ENCODE results near the gene MED13L.

The MED13L gene

GRCh38 chr12:116182359-116183063 lies 95.0 kb downstream of the MED13L start:
- no peak for DNase-seq (ENCODE audit: low read depth in 2 of 2)

GRCh38 chr12:116180448-116180847 lies 97.0 kb downstream of the MED13L start:
- DNase-seq (ENCODE audit: low read depth in 2 of 2) = no peak

GRCh38 chr12:116179384-116179783 lies 98.1 kb downstream of the MED13L start:
- DNase-seq (ENCODE audit: low read depth in 2 of 2) = no peak

- no peak for DNase-seq (ENCODE audit: low read depth in 2 of 2)
Observed at GRCh38 chr12:116177017-116177416, 100.5 kb downstream of the MED13L start.

GRCh38 chr12:116174904-116175303 lies 102.6 kb downstream of the MED13L start:
- DNase-seq (ENCODE audit: low read depth in 2 of 2) = no peak

GRCh38 chr12:116174006-116174405 lies 103.5 kb downstream of the MED13L start:
- no peak for DNase-seq (ENCODE audit: low read depth in 2 of 2)

- DNase-seq (ENCODE audit: low read depth in 2 of 2) = peak in 1 of 2 donors; percentile 31
Observed at GRCh38 chr12:116172224-116172849, 105.2 kb downstream of the MED13L start.

GRCh38 chr12:116171549-116171948 lies 105.9 kb downstream of the MED13L start:
- DNase-seq (ENCODE audit: low read depth in 2 of 2) = no peak

- no peak for DNase-seq (ENCODE audit: low read depth in 2 of 2)
Observed at GRCh38 chr12:116169071-116169470, 108.4 kb downstream of the MED13L start.

GRCh38 chr12:116166306-116166705 lies 111.2 kb downstream of the MED13L start:
- DNase-seq (ENCODE audit: low read depth in 2 of 2) = no peak

GRCh38 chr12:116165036-116165425 lies 112.5 kb downstream of the MED13L start:
- DNase-seq (ENCODE audit: low read depth in 2 of 2) = no peak

GRCh38 chr12:116164250-116165035 lies 113.0 kb downstream of the MED13L start:
- DNase-seq (ENCODE audit: low read depth in 2 of 2) = no peak

GRCh38 chr12:116162071-116162470 lies 115.4 kb downstream of the MED13L start:
- DNase-seq (ENCODE audit: low read depth in 2 of 2) = no peak

- DNase-seq (ENCODE audit: low read depth in 2 of 2) = no peak
Observed at GRCh38 chr12:116161588-116161987, 115.9 kb downstream of the MED13L start.

- no peak for DNase-seq (ENCODE audit: low read depth in 2 of 2)
Observed at GRCh38 chr12:116160883-116161458, 116.5 kb downstream of the MED13L start.

GRCh38 chr12:116160231-116160630 lies 117.3 kb downstream of the MED13L start:
- no peak for DNase-seq (ENCODE audit: low read depth in 2 of 2)

GRCh38 chr12:116159593-116160200 lies 117.8 kb downstream of the MED13L start:
- no peak for DNase-seq (ENCODE audit: low read depth in 2 of 2)

GRCh38 chr12:116159175-116159574 lies 118.3 kb downstream of the MED13L start:
- DNase-seq (ENCODE audit: low read depth in 2 of 2) = no peak

GRCh38 chr12:116157845-116158267 lies 119.6 kb downstream of the MED13L start:
- no peak for DNase-seq (ENCODE audit: low read depth in 2 of 2)

GRCh38 chr12:116156614-116157013 lies 120.9 kb downstream of the MED13L start:
- no peak for DNase-seq (ENCODE audit: low read depth in 2 of 2)

- no peak for DNase-seq (ENCODE audit: low read depth in 2 of 2)
Observed at GRCh38 chr12:116155383-116155782, 122.1 kb downstream of the MED13L start.

- no peak for DNase-seq (ENCODE audit: low read depth in 2 of 2)
Observed at GRCh38 chr12:116153983-116154382, 123.5 kb downstream of the MED13L start.

All from stimulated activated CD4-positive, alpha-beta T cell treated with anti-CD3 and anti-CD28 coated beads, Interleukin-4, amount 100 ng/mL, for 48 hours (primary cell).